Ovary (tissue), 9 donors: ENCODE results near the gene STC2. TPM values are rescaled to one million over a fixed set of nuclear protein-coding genes. Genes with fewer than 3 reads are reported as not detected.
A peak's percentile ranks its signal among the peaks of the same experiment; 100 is the strongest.

Experiments used
- DNase-seq, 5 donors: peaks; one replicate each; pipeline ENCODE4 v3.0.0-alpha.2; 2019 to 2020
- H3K27ac ChIP-seq, 2 donors: fragments of 200-600 bp; one replicate each; pipeline versions ENCODE4 v1.5.1 to v1.8.0; 2019 to 2022
- H3K27me3 ChIP-seq: fragments of 200-600 bp; one replicate; pipeline ENCODE4 v1.8.0; 2022
- H3K36me3 ChIP-seq: fragments of 200-600 bp; sonication (generic); one replicate; pipeline ENCODE4 v1.5.1; 2019
- H3K4me1 ChIP-seq: one replicate; pipeline ENCODE4 v1.8.1; 2013; ENCODE audit warnings: mild to moderate bottlenecking, moderate library complexity; ENCODE audit not compliant: insufficient read depth
- H3K4me3 ChIP-seq: fragments of 200-600 bp; sonication (generic); one replicate; pipeline ENCODE4 v1.5.1; 2017
- H3K9me3 ChIP-seq, 2 donors: fragments of 200-600 bp in 1 of 2; sonication (generic) in 1 of 2; one replicate each; pipeline versions ENCODE4 v1.5.1 to v1.8.1; 2013 to 2019; ENCODE audit warnings: mild to moderate bottlenecking in 1 of 2, moderate library complexity in 1 of 2
- EP300 ChIP-seq: sonication (generic); formaldehyde crosslinking; IDR thresholded peaks from one replicate; pipeline ENCODE4 v1.6.1; 2017; ENCODE audit warnings: antibody characterized with exemption
- POLR2A ChIP-seq: fragments of 450-650 bp; IDR thresholded peaks from one replicate; pipeline ENCODE4 v1.6.1; 2017; ENCODE audit warnings: antibody characterized with exemption, mild to moderate bottlenecking, moderate library complexity
- WGBS, 3 donors: extraction: QIAGEN DNeasy Blood & Tissue Kit in 1 of 3; methylation state at CpG; one replicate each; pipeline versions ENCODE4 v1.1.5 to v1.1.7; 2013 to 2017; 5-methylcytosine and 5-hydroxymethylcytosine counted together
- intact Hi-C, 4 donors: fragments of 100-400 bp; cut with DNase I; formaldehyde crosslinking; loops; one replicate each; pipeline versions ENCODE4 v1.11.0 to v1.15.1; 2022 to 2023
- polyA plus RNA-seq, 2 donors: library from polyadenylated mRNA; stranded (reverse); fragments of 200-250 nt in 1 of 2; fragments of 350-450 nt in 1 of 2; fragmentation: Illumina TruSeq in 1 of 2; extraction: RNeasy Lipid Tissue Mini Kit (QIAGEN cat#74804) in 1 of 2; gene quantifications; one replicate each; pipeline ENCODE4 v1.2.3, GENCODE V29; 2013 to 2014
- total RNA-seq, 7 donors: library from RNA; depleted of rRNA in 2 of 7; stranded (reverse); fragments of >200 nt in 2 of 7; fragmentation: NEBNext Ultra II Directional in 3 of 7; extraction: Animal tissue kit (Norgen Biotek cat#: 25700) in 3 of 7; gene quantifications; one replicate each; pipeline versions ENCODE4 v1.1.0 to v1.2.4, GENCODE V29; 2016 to 2023
- TF ChIP-seq, protein P1 (sequence below), 3 donors: fragments of 450-650 bp in 2 of 3; fragments of 200-600 bp in 1 of 3; IDR thresholded peaks; one replicate each; pipeline versions ENCODE4 v1.5.1 to v1.8.0; 2016 to 2022; ENCODE audit warnings: antibody characterized with exemption in 3 of 3, mild to moderate bottlenecking in 1 of 3
- donor health status: DM: no; HTN: no; CAD: no; lungs with moderate emphysema.
- donor health status: DM: no; HTN: no; CAD: no.
- donor health status: Bipolar disorder and iron deficiency.
- donor health status: DM: yes; HTN: yes; CAD: no.
- donor health status: DM: no; HTN: no; CAD: no.
- donor health status: DM: yes; HTN: yes; CAD: no.

The STC2 gene
- total and polyA plus RNA-seq, 9 donors, result 0.45 to 8.3 (median 0.83) TPM

DNA sequence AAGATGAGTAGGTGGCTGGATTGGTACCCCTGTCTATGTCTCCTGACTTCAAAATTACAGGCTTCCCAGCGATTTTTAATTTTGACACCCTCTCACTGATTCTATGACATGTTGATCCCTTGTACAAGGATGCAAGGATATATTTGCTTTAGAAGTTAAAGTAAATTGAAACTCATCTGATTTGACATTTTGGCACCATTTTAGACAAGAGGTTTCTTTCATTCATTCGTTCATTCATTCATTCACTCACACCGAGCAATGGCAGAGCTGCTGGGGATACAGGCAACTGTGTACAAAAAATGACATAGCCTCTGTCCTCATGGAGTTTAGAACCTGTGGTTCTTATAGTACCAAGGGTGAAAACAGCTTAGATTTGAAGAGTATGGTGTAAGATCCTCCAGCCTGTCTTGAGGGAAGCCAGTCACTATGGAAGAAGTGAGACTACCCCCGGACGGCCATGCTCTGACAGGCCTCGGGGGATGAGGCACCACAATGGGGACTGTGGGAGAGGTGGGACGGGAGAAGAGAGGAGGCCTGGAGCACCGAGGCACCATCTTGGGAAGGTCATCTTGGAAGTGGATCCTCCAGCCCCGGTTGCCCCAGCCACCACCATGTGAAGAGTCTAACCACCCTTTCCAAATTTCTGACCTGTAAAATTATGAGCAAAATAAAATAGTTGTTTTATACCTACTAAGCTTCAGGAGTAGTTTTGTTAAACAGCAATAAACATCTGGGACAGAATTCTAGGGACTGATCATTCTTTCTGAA lies 16.2 kb downstream of the STC2 start:
- no peaks in the 10 kb centered on the region for H3K36me3 ChIP-seq
- TF ChIP-seq EP300 (no peak), POLR2A (no peak)
- TF ChIP-seq, protein P1, sequence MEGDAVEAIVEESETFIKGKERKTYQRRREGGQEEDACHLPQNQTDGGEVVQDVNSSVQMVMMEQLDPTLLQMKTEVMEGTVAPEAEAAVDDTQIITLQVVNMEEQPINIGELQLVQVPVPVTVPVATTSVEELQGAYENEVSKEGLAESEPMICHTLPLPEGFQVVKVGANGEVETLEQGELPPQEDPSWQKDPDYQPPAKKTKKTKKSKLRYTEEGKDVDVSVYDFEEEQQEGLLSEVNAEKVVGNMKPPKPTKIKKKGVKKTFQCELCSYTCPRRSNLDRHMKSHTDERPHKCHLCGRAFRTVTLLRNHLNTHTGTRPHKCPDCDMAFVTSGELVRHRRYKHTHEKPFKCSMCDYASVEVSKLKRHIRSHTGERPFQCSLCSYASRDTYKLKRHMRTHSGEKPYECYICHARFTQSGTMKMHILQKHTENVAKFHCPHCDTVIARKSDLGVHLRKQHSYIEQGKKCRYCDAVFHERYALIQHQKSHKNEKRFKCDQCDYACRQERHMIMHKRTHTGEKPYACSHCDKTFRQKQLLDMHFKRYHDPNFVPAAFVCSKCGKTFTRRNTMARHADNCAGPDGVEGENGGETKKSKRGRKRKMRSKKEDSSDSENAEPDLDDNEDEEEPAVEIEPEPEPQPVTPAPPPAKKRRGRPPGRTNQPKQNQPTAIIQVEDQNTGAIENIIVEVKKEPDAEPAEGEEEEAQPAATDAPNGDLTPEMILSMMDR (IDR thresholded peaks at IDR 0.05), result no peak
- H3K4me1 ChIP-seq, result peaks cover 18% of the 10 kb centered on the region
- no peaks in the 10 kb centered on the region for H3K27me3 ChIP-seq
- 94 to 98% (median 95%) methylated on average over 9 of the region's 9 CpGs for WGBS, 3 donors
- no peaks in the 10 kb centered on the region for H3K9me3 ChIP-seq
- no peak overlapping the region for H3K4me3 ChIP-seq
- intact Hi-C loops, result loop anchor here in 1 of 4 donors (10.0 kb wide), 1 partner anchor 183 kb away; no protein-coding TSS in a partner anchor
- H3K27ac ChIP-seq, result no peak overlapping the region
- no peak for DNase-seq

DNA sequence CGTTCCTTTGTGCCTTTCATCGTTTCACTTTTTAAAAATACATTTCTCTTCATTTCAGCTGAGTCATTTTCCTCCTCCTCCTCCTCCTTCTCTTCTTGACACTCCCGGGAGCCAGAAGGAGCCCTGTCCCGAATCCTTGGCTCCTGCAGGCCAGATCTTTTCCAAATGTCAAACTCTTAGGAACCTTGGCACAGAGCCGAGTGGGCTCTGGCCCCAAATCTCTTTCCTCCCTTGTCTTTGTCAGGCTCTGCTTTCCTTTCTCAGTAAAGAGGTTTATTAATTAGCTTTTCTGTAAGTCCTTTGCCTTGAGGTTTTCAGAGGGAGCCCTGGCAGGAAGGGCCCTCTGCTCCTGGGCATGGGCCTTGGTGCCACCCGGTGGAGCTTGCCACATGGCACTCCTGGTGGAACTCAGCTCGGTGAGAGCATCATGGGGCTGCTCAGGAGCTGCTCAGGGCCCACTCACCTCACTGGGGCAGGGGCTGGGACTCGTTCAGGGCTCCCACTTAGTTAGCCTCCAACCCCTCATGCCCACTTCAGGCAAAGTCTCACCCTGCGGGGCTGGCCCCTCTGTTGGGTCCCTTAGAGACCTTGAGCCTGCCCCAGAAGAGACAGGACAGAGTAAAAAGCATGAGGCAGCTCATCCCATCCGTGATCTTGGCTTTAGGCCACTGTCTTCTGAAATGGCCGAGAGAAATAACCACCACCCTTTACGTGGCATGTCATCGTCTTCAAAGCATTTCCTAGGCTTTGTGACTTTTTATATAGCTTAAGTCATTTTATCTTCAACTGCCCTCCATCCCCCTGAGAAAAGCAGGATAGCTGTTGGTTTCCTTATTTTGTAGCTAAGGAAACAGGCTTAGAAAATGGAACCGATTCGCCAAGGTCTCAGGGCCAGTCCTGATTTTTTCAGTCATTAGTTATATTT lies 17.1 kb downstream of the STC2 start:
- Histone ChIP-seq H3K27me3 (no peaks in the 10 kb centered on the region), H3K27ac (peak overlapping the region; percentile 52 to 65), H3K9me3 (no peaks in the 10 kb centered on the region), H3K36me3 (no peaks in the 10 kb centered on the region), H3K4me1 (peaks cover 18% of the 10 kb centered on the region), H3K4me3 (no peak overlapping the region)
- WGBS, 3 donors, result 50 to 53% (median 50%) methylated on average over 15 of the region's 15 CpGs
- TF ChIP-seq POLR2A (no peak), EP300 (no peak)
- TF ChIP-seq, protein P1 (IDR thresholded peaks at IDR 0.05), result no peak
- intact Hi-C loops, result loop anchor here in 1 of 4 donors (10.0 kb wide), 1 partner anchor 184 kb away; no protein-coding TSS in a partner anchor
- DNase-seq, result peak; percentile 65 to 83 (median 70)

DNA sequence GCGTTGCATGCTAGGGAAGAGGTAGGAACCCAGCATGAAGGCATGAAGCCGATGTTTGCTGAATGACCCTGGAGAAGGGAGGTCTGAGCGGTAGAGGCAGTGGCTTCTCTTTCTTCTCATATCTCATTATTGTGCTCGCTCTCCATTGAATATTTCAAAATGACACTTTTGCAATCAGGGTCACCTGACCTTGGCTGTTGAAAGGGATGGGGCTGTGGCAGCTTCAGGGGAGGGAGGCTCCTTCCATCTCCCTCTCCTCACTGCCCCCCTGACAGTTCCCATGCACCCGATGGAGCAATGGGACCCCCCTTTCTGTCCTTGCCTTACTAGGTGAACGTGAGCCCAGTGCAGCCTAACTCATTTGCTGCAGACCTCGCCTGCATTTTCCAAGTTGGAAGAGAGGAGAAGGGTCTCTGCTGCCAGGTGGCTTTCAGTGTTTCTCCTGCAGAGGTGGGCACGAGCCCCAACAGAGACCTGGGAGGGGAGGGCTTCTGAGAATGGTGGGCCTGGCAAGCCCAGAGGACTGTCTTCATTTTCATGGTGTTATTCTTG lies 17.9 kb downstream of the STC2 start:
- H3K9me3 ChIP-seq, result no peaks in the 10 kb centered on the region
- intact Hi-C loops, result loop anchor here in 1 of 4 donors (10.0 kb wide), 1 partner anchor 185 kb away; no protein-coding TSS in a partner anchor
- peak overlapping the region; percentile 52 to 65 for H3K27ac ChIP-seq
- DNase-seq, result no peak
- H3K4me3 ChIP-seq, result no peak overlapping the region
- H3K36me3 ChIP-seq, result no peaks in the 10 kb centered on the region
- WGBS, 3 donors, result 51 to 72% (median 67%) methylated on average over 8 of the region's 8 CpGs
- TF ChIP-seq EP300 (no peak), POLR2A (no peak)
- TF ChIP-seq, protein P1 (IDR thresholded peaks at IDR 0.05), result no peak
- no peaks in the 10 kb centered on the region for H3K27me3 ChIP-seq
- peaks cover 15% of the 10 kb centered on the region for H3K4me1 ChIP-seq

DNA sequence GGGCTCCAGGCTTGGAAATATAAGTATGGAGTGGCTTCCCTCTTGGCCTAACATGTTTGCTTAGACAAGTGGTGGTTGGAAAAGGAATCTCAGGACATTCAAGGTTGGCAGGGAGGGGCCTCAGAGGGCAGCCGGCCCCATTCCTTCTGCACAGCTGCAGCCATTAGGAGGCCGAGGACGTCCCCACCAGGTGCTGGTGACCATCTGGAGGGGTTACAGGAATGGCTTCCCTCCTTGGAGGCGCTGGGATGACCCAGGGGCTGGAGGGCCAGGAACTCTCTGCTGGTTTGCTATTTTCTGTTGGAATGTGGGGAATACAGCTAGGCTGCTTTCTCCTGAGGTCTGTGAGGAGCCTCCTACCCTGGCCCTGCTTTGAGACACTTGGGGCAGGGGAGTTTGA lies 18.5 kb downstream of the STC2 start:
- Histone ChIP-seq H3K36me3 (no peaks in the 10 kb centered on the region), H3K27me3 (no peaks in the 10 kb centered on the region), H3K4me3 (no peak overlapping the region), H3K4me1 (peaks cover 15% of the 10 kb centered on the region), H3K27ac (no peak overlapping the region), H3K9me3 (no peaks in the 10 kb centered on the region)
- WGBS, 3 donors, result 88 to 97% (median 91%) methylated on average over 4 of the region's 4 CpGs
- intact Hi-C loops, result loop anchor here in 1 of 4 donors (10.0 kb wide), 1 partner anchor 185 kb away; no protein-coding TSS in a partner anchor
- TF ChIP-seq, protein P1 (IDR thresholded peaks at IDR 0.05), result no peak
- no peak for TF ChIP-seq POLR2A
- no peak for TF ChIP-seq EP300
- DNase-seq, result no peak
